HepG2 (cell line): ENCODE results near the gene MLST8. TPM values are rescaled to one million over a fixed set of nuclear protein-coding genes. Genes with fewer than 3 reads are reported as not detected.

Source experiments
- JARID2 ChIP-seq: sonication (generic); formaldehyde crosslinking; IDR thresholded peaks from 2 replicates; pipeline ENCODE4 v1.8.1; 2023; ENCODE audit warnings: missing genetic modification reagents, inconsistent platforms; ENCODE audit not compliant: insufficient replicate concordance
- PRMT3 ChIP-seq: sonication (generic); formaldehyde crosslinking; IDR thresholded peaks from 2 replicates; pipeline ENCODE4 v1.8.1; 2022; ENCODE audit warnings: low read depth, mild to moderate bottlenecking, moderate library complexity, missing genetic modification reagents, borderline replicate concordance
- RNF2 ChIP-seq: fragments of 450-650 bp; conservative IDR thresholded peaks from 2 replicates; pipeline ENCODE4 v1.6.1; 2016; ENCODE audit warnings: low read depth
- SMARCC2 ChIP-seq: fragments of 450-650 bp; IDR thresholded peaks from 2 replicates; pipeline ENCODE4 v1.6.1; 2017; ENCODE audit warnings: antibody characterized with exemption, mild to moderate bottlenecking
- ZNF235 ChIP-seq: sonication (generic); formaldehyde crosslinking; IDR thresholded peaks from 2 replicates; pipeline ENCODE4 v1.8.1; 2023; ENCODE audit warnings: mild to moderate bottlenecking, missing genetic modification reagents, borderline replicate concordance
- ZNF33A ChIP-seq: sonication (generic); formaldehyde crosslinking; IDR thresholded peaks from 2 replicates; pipeline ENCODE4 v1.5.1; 2020; ENCODE audit warnings: missing genetic modification reagents, mild to moderate bottlenecking, moderate library complexity, borderline replicate concordance
- ZNF781 ChIP-seq: sonication (generic); formaldehyde crosslinking; IDR thresholded peaks from 2 replicates; pipeline ENCODE4 v1.5.1; 2020; ENCODE audit warnings: borderline replicate concordance, mild to moderate bottlenecking, missing genetic modification reagents; ENCODE audit errors: not compliant biosample characterization
- polyA plus RNA-seq, 8 experiments: library from polyadenylated mRNA; depleted of rRNA in 3 of 8; stranded (reverse) in 7 of 8; unstranded in 1 of 8; fragments of >200 nt; fragmentation: Illumina TruSeq in 4 of 8; extraction: Trizol in 4 of 8; gene quantifications; 2 replicates each; pipeline versions ENCODE4 v1.2.1 to v1.2.3, GENCODE V29; 2011 to 2016; ENCODE audit warnings: low read depth in 4 of 8, missing spikeins in 1 of 8, mixed read lengths in 1 of 8; ENCODE audit not compliant: insufficient read depth in 1 of 8
- total RNA-seq, 5 experiments: library from RNA; depleted of rRNA; stranded (reverse); fragments of >200 nt; fragmentation: Illumina TruSeq; extraction: Trizol; gene quantifications; 2 replicates each; pipeline ENCODE4 v1.2.3, GENCODE V29; 2016; ENCODE audit warnings: low read depth in 1 of 5
- TF ChIP-seq, protein P1 (sequence below): sonication (generic); formaldehyde crosslinking; IDR thresholded peaks from 2 replicates; pipeline ENCODE4 v1.8.1; 2023; ENCODE audit warnings: mild to moderate bottlenecking, missing genetic modification reagents
- TF ChIP-seq, protein P2 (sequence below): IDR thresholded peaks from 2 replicates; pipeline ENCODE4 v1.6.1; 2018; ENCODE audit warnings: missing genetic modification reagents, mild to moderate bottlenecking, missing compliant biosample characterization
- TF ChIP-seq, protein P3 (sequence below): sonication (generic); formaldehyde crosslinking; IDR thresholded peaks from 2 replicates; pipeline ENCODE4 v1.4.0; 2020; ENCODE audit warnings: missing genetic modification reagents, mild to moderate bottlenecking, borderline replicate concordance
- TF ChIP-seq, protein P4 (sequence below): sonication (generic); formaldehyde crosslinking; IDR thresholded peaks from 2 replicates; pipeline ENCODE4 v1.4.0; 2020; ENCODE audit warnings: missing genetic modification reagents, mild to moderate bottlenecking, borderline replicate concordance
- TF ChIP-seq, protein P5 (sequence below): sonication (generic); formaldehyde crosslinking; IDR thresholded peaks from 2 replicates; pipeline ENCODE4 v1.4.0; 2020; ENCODE audit warnings: missing genetic modification reagents
- TF ChIP-seq, protein P6 (sequence below): sonication (generic); formaldehyde crosslinking; IDR thresholded peaks from 2 replicates; pipeline ENCODE4 v1.4.0; 2020; ENCODE audit warnings: missing genetic modification reagents
- TF ChIP-seq, protein P7 (sequence below): sonication (generic); formaldehyde crosslinking; IDR thresholded peaks from 2 replicates; pipeline ENCODE4 v1.4.0; 2020; ENCODE audit warnings: mild to moderate bottlenecking, missing genetic modification reagents

Gene MLST8
- total and polyA plus RNA-seq, 2 of the 13 experiments (the other 11 are each of a cell fraction or from before 2014, with no cell fraction given): 30.8 to 72.7 TPM

DNA sequence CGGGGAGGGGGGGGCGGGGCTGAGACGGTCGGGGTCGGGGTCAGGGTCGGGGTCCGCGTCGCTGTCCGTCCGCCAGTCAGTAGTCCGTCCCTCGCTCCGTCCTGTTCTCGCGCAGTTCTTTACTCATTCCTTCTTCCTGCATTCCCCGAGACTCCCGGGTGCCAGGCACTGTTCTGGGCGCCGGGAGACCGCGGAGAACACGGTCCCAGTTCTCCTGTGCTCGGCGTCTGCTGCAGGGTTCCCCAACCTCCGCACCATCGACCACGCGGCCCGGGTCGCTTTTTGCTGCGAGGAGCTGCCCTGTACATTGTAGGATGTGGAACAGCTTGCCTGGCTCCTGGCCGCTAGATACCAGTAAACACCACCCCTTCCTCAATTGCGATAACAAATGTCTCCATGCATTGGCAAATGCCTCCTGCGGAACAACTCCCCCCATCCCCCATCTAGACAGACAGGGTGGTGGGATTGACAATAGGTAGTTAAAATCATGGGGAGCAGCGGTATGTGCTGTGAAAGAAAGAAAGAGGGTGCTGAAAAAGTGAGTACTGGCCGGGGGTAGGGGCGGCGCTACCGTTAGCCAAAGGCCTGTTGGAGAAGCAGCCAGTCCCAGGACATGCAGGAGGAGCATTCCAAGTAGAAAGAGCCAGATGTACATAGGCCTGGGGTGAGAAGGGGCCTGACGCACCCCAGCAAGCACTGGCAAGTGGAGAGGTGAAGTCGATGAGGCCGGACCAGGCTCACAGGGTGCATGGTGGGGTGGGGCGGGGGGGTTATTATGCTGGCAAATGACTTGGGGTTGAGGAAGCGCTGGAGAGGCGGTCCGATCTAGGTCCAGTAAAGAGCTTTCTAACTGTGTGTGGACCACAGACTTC lies 49.0 kb upstream of the MLST8 start (continued):
- 0 out of 2 replicates have a peak, but pooled peaks have one; percentile 41 for TF ChIP-seq ZNF235 (CRISPR knock-in tag)
- no peak for TF ChIP-seq ZNF781 (CRISPR knock-in tag)
- no peak for TF ChIP-seq RNF2
- TF ChIP-seq, protein P1, sequence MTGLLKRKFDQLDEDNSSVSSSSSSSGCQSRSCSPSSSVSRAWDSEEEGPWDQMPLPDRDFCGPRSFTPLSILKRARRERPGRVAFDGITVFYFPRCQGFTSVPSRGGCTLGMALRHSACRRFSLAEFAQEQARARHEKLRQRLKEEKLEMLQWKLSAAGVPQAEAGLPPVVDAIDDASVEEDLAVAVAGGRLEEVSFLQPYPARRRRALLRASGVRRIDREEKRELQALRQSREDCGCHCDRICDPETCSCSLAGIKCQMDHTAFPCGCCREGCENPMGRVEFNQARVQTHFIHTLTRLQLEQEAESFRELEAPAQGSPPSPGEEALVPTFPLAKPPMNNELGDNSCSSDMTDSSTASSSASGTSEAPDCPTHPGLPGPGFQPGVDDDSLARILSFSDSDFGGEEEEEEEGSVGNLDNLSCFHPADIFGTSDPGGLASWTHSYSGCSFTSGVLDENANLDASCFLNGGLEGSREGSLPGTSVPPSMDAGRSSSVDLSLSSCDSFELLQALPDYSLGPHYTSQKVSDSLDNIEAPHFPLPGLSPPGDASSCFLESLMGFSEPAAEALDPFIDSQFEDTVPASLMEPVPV (CRISPR knock-in tag): no peak
- TF ChIP-seq JARID2 (CRISPR knock-in tag): no peak
- TF ChIP-seq, protein P2, sequence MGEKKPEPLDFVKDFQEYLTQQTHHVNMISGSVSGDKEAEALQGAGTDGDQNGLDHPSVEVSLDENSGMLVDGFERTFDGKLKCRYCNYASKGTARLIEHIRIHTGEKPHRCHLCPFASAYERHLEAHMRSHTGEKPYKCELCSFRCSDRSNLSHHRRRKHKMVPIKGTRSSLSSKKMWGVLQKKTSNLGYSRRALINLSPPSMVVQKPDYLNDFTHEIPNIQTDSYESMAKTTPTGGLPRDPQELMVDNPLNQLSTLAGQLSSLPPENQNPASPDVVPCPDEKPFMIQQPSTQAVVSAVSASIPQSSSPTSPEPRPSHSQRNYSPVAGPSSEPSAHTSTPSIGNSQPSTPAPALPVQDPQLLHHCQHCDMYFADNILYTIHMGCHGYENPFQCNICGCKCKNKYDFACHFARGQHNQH (CRISPR knock-in tag): no peak
- TF ChIP-seq, protein P3, sequence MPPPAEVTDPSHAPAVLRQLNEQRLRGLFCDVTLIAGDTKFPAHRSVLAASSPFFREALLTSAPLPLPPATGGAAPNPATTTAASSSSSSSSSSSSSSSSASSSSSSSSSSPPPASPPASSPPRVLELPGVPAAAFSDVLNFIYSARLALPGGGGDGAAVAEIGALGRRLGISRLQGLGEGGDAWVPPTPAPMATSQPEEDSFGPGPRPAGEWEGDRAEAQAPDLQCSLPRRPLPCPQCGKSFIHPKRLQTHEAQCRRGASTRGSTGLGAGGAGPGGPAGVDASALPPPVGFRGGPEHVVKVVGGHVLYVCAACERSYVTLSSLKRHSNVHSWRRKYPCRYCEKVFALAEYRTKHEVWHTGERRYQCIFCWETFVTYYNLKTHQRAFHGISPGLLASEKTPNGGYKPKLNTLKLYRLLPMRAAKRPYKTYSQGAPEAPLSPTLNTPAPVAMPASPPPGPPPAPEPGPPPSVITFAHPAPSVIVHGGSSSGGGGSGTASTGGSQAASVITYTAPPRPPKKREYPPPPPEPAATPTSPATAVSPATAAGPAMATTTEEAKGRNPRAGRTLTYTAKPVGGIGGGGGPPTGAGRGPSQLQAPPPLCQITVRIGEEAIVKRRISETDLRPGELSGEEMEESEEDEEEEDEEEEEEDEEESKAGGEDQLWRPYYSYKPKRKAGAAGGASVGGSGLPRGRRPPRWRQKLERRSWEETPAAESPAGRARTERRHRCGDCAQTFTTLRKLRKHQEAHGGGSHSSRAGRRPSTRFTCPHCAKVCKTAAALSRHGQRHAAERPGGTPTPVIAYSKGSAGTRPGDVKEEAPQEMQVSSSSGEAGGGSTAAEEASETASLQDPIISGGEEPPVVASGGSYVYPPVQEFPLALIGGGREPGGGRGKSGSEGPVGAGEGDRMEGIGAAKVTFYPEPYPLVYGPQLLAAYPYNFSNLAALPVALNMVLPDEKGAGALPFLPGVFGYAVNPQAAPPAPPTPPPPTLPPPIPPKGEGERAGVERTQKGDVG (CRISPR knock-in tag): no peak
- no peak for TF ChIP-seq PRMT3 (CRISPR knock-in tag)
- TF ChIP-seq, protein P4, sequence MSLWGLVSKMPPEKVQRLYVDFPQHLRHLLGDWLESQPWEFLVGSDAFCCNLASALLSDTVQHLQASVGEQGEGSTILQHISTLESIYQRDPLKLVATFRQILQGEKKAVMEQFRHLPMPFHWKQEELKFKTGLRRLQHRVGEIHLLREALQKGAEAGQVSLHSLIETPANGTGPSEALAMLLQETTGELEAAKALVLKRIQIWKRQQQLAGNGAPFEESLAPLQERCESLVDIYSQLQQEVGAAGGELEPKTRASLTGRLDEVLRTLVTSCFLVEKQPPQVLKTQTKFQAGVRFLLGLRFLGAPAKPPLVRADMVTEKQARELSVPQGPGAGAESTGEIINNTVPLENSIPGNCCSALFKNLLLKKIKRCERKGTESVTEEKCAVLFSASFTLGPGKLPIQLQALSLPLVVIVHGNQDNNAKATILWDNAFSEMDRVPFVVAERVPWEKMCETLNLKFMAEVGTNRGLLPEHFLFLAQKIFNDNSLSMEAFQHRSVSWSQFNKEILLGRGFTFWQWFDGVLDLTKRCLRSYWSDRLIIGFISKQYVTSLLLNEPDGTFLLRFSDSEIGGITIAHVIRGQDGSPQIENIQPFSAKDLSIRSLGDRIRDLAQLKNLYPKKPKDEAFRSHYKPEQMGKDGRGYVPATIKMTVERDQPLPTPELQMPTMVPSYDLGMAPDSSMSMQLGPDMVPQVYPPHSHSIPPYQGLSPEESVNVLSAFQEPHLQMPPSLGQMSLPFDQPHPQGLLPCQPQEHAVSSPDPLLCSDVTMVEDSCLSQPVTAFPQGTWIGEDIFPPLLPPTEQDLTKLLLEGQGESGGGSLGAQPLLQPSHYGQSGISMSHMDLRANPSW (CRISPR knock-in tag): no peak
- TF ChIP-seq SMARCC2: no peak
- TF ChIP-seq ZNF33A (CRISPR knock-in tag): no peak
- TF ChIP-seq, protein P5, sequence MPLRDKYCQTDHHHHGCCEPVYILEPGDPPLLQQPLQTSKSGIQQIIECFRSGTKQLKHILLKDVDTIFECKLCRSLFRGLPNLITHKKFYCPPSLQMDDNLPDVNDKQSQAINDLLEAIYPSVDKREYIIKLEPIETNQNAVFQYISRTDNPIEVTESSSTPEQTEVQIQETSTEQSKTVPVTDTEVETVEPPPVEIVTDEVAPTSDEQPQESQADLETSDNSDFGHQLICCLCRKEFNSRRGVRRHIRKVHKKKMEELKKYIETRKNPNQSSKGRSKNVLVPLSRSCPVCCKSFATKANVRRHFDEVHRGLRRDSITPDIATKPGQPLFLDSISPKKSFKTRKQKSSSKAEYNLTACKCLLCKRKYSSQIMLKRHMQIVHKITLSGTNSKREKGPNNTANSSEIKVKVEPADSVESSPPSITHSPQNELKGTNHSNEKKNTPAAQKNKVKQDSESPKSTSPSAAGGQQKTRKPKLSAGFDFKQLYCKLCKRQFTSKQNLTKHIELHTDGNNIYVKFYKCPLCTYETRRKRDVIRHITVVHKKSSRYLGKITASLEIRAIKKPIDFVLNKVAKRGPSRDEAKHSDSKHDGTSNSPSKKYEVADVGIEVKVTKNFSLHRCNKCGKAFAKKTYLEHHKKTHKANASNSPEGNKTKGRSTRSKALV (CRISPR knock-in tag): 0 out of 2 replicates have a peak, but pooled peaks have one; percentile 15
- TF ChIP-seq, protein P6, sequence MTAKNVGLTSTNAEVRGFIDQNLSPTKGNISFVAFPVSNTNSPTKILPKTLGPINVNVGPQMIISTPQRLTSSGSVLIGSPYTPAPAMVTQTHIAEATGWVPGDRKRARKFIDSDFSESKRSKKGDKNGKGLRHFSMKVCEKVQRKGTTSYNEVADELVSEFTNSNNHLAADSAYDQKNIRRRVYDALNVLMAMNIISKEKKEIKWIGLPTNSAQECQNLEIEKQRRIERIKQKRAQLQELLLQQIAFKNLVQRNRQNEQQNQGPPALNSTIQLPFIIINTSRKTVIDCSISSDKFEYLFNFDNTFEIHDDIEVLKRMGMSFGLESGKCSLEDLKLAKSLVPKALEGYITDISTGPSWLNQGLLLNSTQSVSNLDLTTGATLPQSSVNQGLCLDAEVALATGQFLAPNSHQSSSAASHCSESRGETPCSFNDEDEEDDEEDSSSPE (CRISPR knock-in tag): no peak
- TF ChIP-seq, protein P7, sequence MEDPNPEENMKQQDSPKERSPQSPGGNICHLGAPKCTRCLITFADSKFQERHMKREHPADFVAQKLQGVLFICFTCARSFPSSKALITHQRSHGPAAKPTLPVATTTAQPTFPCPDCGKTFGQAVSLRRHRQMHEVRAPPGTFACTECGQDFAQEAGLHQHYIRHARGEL (CRISPR knock-in tag): no peak
